Tongue (tissue), 2 donors: ENCODE data around the gene RLN1. TPM values are rescaled to one million over a fixed set of nuclear protein-coding genes. Genes with fewer than 3 reads are reported as not detected.
"Not testable (repeated sequence)": the region's sequence is repeated elsewhere in the genome, so short reads cannot be mapped to it uniquely, and the experiment has no call there.

Experiments used
- DNase-seq: peaks from one replicate; pipeline ENCODE4 v3.0.0-alpha.2; 2015
- total RNA-seq: library from RNA; depleted of rRNA; stranded (reverse); fragments of >200 nt; gene quantifications from one replicate; pipeline ENCODE4 v1.2.3, GENCODE V29; 2014

The RLN1 gene, protein sequence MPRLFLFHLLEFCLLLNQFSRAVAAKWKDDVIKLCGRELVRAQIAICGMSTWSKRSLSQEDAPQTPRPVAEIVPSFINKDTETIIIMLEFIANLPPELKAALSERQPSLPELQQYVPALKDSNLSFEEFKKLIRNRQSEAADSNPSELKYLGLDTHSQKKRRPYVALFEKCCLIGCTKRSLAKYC
- not detected for total RNA-seq

DNA sequence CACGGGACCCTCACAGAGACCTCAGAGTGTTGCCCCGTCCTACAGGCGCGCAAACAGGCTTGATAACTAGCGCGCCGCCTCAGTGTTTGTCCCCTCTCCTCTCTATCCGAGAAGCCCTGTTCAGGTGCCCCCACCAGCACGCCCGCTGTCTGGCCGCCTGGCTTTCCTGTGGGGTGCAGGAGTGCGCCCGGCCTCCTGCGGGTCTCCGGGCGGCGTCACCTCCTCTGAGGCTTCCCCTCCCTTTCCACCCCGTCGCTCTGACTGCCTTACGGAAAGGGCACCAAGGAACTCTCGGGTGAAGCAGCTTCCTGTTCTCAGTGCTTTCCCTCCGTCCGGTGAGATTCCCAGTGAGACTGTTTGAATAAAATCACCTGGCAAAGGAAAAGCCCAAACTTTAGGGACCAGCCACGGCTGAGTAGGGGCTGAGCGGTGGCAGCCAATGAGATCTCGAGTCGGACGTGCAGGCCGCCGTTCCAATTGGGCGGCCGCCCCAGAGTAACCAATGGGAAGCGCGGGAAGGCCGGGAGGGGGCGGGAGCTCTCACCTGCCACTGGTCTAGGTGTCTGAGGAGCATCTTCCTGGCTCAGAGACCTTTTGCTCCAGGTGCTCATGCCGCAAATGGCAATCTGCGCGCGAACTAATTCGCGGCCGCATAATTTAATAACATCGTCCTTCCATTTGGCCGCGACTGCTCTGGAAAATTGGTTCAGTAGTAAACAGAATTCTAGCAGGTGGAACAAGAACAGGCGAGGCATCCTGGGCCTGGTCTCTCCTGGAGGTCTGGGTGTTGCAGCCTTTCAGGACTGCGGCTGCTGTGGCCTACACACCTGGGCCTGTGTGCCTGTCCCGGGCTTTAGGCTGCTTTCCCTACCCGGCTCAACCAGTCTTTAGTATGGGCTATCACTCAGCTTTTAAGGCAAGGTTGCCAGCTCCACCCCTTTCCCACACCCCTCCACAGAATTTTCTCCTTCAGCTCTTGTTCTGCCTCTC lies at the start of gene RLN1:
RLN1 (minus strand) TSS at position 885 of the 990 bp plus-strand sequence; CDS start at position 755, 130 bp downstream.
- DNase-seq, result not testable (repeated sequence)

- no peak for DNase-seq
Measured at GRCh38 chr9:5389109-5389732, 49.5 kb upstream of the RLN1 start.

DNA sequence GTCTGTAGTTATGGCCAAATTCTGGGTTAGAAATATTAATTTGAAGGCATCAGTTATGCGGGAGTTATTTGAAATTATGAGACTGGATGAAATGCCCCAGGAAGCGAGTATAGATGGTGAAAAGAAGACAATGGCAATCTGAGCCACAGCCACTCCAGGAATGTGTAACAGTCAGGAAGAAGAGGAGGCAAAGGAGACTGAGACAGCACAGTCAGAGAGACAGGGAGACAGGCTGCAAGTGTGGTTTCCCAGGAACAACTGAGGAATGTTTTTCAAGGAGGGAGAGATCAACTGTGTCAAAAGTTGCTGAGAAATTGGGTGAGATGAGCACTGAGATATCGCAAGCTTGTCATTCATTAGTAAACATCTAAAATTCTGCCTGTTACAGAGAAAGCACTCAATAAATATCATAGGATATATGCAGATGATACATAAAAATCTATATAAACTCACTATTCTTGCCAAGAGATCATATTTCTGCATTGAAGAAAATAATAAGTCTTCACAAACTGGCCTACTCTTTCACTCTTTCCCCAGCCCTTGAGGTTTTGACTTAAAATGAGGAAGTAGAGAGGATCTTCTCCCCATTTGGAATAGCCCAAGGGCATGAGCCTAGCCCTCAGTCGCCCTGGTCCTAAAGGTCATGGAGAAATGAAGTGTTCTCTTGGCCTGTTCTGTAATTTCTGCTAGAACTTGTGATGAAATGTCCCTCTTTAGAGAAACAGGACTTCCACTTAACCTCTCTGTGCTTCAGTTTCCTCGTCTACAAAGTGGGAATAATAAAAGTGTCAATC lies 48.5 kb upstream of the RLN1 start:
- DNase-seq, result no peak

DNA sequence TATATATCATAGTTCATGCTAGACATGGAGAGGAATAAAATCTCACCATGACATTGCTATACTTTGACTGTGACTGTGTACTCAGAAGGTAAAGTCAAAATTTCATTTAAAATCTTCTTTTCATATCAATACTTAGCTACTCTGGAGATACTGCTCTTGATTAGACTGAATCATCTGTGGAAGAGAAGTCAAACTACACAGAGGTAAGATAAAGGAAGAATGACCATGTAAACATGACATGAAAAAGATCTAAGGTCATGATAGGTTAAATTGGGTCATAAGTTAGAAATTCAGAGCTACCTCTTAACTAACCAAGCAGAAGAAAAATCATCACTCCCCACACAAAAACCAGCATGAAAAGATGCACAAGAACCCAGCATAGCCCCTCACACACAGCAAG lies 44.8 kb upstream of the RLN1 start:
- no peak for DNase-seq

GRCh38 chr9:5382479-5382878 lies 42.8 kb upstream of the RLN1 start:
- DNase-seq, result no peak

DNA sequence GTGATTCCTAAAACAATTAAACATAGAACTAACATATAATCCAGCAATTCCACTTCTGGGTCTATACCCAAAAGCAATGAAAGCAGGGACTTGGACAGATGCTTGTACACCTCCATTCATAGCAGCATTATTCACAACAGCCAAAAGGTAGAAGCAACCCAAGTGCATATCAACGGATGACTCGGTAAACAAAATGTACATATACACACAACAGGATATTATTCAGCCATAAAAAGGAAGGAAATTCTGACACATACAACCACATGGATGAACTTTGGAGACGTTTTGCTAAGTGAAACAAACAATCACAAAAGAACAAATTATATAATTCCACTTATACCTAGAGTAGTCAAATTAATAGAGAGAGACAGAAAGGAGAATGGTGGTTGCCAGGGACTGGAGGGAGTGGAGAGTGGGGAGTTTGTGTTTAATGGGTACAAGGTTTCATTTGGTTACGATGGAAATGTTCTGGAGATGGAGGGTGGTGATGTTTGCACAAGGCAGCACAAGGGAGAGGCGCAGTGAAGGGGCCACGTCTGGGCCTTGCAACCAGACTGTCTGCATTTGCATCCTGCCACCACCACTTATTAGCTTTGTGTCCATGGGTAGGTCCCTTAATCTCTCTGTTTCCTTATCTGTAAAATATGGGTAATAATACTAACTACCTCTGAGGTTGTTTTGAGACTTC lies 36.3 kb upstream of the RLN1 start:
- DNase-seq, result no peak

DNA sequence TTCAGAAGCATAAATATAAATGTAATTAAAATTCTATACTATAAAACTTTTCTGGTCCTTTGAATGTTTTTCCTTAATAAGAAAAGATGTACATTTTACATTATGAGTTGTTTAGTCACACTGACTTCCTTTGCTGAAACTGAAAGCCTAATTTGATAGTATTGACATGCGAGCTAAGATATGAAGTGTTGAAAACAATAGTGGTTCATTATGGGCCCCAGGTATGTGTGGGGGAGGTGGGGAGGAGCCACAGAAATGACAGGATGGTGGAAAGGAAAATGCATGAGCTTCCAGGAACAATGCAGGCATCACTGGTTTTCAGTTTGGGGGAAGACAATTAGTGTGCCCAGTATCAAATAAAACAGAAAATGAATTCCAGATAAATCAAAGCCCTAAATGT lies 35.4 kb upstream of the RLN1 start:
- DNase-seq, result no peak

DNA sequence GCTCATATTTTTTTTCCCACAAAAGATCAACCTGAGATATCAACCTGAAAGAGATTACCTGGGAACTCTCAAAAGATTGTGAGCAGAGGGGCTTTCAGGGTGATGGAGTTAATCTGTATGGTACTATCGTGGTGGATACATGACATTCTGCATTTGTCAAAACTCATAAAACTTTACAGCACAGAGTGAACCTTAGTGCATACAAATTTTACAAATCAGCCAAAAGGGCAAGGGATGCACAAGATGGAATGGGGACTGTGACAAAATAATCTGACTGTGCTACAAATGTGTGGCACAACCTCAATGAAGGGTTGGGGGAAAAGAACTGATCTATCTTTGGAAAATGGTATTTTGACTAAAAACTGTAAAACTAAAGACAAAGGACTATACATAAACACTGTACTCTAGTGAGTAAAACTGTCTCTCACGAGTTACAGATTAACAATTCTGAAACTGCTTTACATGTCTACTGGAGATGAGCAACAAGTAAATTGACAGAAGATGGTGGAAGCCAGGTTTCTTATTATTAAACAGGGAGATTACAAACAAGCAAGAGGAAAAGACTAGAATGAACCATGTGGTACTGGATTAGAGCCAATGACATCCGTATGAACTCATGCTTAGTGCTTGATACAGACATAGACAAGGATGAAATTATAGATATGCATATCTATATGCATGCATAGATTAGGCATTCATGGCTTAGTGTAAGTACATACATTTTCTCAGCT lies 24.8 kb upstream of the RLN1 start:
- no peak for DNase-seq

- peak; percentile 22 for DNase-seq
Measured at GRCh38 chr9:5361326-5362010, 21.8 kb upstream of the RLN1 start.

DNA sequence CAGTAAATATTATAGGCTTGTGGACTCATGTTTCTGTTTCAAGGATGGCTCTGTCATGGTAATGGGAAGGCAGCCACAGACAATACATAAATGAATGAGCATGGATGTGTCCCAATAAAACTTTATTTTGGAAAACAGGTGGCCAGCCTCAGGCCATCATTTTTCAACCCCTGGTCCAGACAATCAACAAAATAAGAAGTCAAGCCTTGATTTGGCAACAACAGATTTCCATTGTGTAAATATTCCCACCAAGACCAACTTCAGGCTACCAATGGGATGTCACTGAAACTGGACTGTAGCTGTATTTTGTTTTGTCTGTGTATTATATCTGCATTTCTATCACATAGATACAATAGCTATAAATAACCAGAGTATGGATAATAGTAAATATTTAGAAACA lies 20.7 kb upstream of the RLN1 start:
- DNase-seq, result no peak

DNA sequence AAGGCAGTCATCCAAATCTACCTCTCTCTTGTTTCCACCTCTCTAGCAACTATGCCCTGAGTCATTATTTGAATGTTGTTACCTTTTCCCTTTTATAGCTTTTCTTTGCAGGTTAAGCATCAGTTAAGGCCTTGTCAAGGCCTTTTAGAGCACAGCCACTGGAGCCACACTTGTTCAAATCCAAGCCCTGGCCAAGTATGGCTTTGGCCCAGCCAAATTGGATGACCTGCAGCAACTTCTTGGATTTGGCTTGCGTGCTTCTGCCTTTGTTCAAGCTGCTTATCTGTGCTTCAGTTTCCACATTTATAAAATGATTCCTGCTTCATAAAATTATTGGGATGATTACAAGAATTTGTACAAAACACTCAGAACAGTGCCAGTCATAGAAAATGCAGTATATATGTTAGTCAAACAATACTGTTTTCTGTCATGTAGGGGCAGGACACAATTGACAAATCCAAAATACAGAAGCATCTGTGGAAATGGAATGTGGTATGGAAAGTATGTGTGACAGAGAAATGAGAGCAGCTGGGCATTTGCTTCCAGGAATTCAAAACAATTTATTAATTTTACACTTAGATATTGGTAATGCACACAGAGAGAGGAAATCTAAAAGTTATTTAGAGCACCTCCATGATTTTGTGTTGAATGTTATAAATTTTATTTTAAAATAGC lies 17.9 kb upstream of the RLN1 start:
- DNase-seq, result peak; percentile 15

DNA sequence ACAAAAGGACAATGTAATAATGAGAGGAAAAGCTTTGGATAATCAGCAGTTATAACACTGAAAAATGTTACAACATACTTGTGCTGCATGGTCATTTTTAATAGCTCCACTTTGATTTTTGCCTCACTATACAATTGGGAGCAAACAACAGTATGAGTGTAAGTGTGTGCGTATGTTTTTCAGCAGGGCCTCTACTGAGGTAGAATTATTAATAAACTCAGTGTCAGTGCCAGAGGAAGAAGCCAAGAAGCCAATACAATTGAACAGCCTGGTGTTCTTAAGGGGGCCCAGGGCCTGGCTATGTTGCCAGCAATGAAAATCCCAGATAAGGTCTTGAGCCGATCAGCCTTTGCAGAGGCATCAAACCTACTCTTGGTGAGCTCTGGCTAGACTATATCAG lies 16.1 kb upstream of the RLN1 start:
- DNase-seq, result no peak

GRCh38 chr9:5355226-5355625 lies 15.6 kb upstream of the RLN1 start:
- DNase-seq, result no peak

- no peak for DNase-seq
Measured at GRCh38 chr9:5354184-5354583, 14.5 kb upstream of the RLN1 start.

DNA sequence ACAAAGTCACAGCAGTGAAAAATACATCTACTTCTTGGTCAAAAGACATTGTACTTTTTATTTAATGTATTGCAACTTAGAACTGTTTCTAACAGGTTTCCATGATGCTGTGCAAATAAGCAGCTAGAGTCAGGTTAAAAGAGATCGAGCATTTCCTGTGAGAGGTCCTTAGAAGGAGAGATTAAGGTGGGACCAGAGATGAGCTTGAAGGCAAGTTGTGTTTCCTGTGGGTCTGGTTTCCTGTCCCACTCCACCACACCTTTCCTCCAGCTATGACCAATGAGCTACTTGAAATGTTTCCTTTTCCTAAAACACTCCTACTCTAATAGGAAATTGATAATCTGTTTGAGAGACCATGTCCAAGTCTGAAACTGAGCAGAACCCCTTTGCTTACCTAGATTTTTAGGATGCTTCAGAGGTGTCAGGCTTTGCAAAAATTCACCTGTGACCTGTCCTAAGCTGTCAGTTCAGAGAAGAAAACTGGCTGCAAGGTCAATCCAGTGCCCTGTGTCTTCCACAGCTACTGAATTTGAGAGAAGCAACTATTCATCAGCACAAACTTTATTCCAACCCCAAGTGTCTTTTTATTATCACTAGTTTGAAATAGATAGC lies 13.1 kb upstream of the RLN1 start:
- no peak for DNase-seq

DNA sequence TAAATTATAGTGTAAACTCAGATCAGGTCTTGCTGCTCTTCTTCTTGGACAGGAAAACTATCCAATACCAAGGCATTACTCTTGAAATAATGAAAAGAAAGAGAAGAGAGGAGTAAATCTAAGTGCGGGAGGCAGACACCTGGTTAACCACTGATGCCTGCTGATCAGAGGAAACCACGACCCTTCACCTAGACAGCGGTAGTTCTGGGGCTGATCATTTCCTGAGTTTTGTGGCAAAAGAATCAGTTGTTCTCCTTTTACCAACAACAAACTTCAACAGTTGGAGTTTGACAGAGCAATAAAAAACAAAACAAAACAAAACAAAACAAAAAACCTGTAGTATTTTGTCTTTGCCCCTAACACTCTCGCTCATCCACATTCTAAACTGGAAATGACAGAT lies 3.0 kb downstream of the RLN1 start:
- no peak for DNase-seq

- DNase-seq, result not testable (repeated sequence)
Measured at GRCh38 chr9:5331276-5331675, 8.4 kb downstream of the RLN1 start.

DNA sequence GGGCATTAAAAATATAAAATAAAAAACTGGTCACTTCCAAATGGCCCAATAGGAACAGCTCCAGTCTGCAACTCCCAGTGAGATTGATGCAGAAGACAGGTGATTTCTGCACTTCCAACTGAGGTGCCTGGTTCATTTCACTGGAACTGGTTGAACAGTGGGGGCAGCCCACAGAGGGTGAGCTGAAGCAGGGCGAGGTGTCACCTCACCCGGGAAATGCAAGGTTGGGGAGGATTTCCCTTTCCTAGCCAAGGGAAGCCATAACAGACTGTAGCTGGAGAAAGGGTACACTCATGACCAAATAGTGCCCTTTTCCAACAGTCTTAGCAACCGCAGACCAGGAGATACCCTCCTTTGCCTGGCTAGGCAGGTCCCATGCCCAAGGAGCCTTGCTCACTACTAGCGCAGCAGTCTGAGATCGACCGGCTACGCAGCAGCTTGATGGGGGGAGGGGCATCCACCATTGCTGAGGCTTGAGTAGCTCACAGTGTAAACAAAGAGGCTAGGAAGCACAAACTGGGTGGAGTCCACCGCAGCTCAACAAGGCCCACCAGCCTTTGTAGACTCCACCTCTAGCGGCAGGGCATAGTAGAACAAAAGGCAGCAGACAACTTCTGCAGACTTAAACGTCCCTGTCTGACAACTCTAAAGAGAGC lies 12.7 kb downstream of the RLN1 start:
- peak; percentile 1 for DNase-seq

DNA sequence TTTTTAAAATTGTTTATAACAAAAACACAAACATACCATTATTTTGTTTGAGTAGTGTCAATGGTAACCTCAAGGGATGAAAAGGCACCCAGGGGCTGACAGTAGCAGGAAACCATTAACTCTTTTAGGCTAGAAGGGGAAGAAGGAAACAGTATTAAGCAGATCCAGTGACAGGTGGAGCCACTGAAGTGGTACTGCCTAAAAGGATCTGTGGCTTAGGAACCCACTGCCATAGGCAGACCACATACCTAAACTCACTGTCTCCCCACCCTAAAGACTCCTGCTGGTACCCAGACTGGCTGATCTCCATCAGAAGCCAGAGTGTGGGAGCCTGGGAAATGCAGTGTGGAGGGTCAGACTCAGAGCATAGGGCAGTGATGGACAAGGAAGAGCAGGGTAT lies 13.5 kb downstream of the RLN1 start:
- no peak for DNase-seq
